ENCODE results near the gene LCOR.

LCOR gene

DNA sequence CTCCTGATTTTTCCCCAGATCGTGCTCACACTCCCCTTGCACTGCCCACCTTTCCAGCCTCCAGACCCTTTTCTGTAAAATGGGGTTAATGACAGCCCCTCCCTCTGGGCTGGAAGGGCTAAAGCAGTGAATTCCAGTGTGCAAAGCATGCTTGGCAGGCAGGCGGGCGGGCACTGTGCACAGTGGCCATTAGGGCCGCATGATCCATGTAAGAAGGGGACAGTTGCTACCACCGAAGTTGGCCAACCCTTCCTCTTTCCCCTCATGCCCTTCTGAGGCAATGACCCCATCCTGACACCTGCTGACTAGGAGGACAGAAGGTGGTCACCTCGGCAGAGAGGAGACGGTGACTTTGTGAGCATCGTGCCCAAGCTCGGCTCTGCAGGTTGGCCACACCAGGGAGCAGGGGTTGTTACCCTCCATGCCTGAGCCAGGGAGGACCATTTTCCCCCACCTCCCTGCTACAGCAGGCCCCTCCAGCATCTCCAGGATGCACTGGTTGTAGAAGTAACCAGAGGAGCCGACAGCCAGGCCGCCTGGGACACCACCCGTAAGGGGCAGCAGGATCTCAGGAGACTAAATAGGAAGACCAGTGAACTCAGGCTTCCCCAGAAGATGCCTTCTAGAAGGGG is 187.2 kb downstream of the LCOR start:
- ATAC-seq (ENCODE audit: low read depth) = no peak
- TF ChIP-seq, protein P1, sequence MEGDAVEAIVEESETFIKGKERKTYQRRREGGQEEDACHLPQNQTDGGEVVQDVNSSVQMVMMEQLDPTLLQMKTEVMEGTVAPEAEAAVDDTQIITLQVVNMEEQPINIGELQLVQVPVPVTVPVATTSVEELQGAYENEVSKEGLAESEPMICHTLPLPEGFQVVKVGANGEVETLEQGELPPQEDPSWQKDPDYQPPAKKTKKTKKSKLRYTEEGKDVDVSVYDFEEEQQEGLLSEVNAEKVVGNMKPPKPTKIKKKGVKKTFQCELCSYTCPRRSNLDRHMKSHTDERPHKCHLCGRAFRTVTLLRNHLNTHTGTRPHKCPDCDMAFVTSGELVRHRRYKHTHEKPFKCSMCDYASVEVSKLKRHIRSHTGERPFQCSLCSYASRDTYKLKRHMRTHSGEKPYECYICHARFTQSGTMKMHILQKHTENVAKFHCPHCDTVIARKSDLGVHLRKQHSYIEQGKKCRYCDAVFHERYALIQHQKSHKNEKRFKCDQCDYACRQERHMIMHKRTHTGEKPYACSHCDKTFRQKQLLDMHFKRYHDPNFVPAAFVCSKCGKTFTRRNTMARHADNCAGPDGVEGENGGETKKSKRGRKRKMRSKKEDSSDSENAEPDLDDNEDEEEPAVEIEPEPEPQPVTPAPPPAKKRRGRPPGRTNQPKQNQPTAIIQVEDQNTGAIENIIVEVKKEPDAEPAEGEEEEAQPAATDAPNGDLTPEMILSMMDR (IDR thresholded peaks at IDR 0.05; ENCODE audit: poor library complexity, severe bottlenecking) = no peak
- Histone ChIP-seq H3K4me3 (ENCODE audit: severe bottlenecking) (no peak overlapping the region), H3K27ac (ENCODE audit: poor library complexity, severe bottlenecking) (no peak overlapping the region), H3K27me3 (ENCODE audit: insufficient read depth, poor library complexity, severe bottlenecking) (no peaks in the 10 kb centered on the region), H3K4me1 (ENCODE audit: insufficient read depth, poor library complexity, severe bottlenecking) (peaks cover 8% of the 10 kb centered on the region), H3K36me3 (ENCODE audit: low read depth) (no peaks in the 10 kb centered on the region), H3K9me3 (ENCODE audit: severe bottlenecking) (no peaks in the 10 kb centered on the region)
- no peak for DNase-seq (ENCODE audit: low spot score)

GRCh38 chr10:97020452-97021400 is 188.6 kb downstream of the LCOR start:
- H3K9me3 ChIP-seq (ENCODE audit: severe bottlenecking) = no peaks in the 10 kb centered on the region
- no peak for DNase-seq (ENCODE audit: low spot score)
- no peak overlapping the region for H3K4me3 ChIP-seq (ENCODE audit: severe bottlenecking)
- no peak for ATAC-seq (ENCODE audit: low read depth)
- TF ChIP-seq, protein P1 (IDR thresholded peaks at IDR 0.05; ENCODE audit: poor library complexity, severe bottlenecking) = no peak
- no peak overlapping the region for H3K27ac ChIP-seq (ENCODE audit: poor library complexity, severe bottlenecking)
- H3K36me3 ChIP-seq (ENCODE audit: low read depth) = no peaks in the 10 kb centered on the region
- peaks cover 9% of the 10 kb centered on the region for H3K4me1 ChIP-seq (ENCODE audit: insufficient read depth, poor library complexity, severe bottlenecking)
- H3K27me3 ChIP-seq (ENCODE audit: insufficient read depth, poor library complexity, severe bottlenecking) = no peaks in the 10 kb centered on the region

GRCh38 chr10:97022616-97023015 is 190.5 kb downstream of the LCOR start:
- Histone ChIP-seq H3K36me3 (ENCODE audit: low read depth) (no peaks in the 10 kb centered on the region), H3K27ac (ENCODE audit: poor library complexity, severe bottlenecking) (no peak overlapping the region), H3K9me3 (ENCODE audit: severe bottlenecking) (no peaks in the 10 kb centered on the region), H3K4me1 (ENCODE audit: insufficient read depth, poor library complexity, severe bottlenecking) (peaks cover 9% of the 10 kb centered on the region), H3K27me3 (ENCODE audit: insufficient read depth, poor library complexity, severe bottlenecking) (no peaks in the 10 kb centered on the region), H3K4me3 (ENCODE audit: severe bottlenecking) (no peak overlapping the region)
- DNase-seq (ENCODE audit: low spot score) (no peak), ATAC-seq (ENCODE audit: low read depth) (no peak)
- TF ChIP-seq, protein P1 (IDR thresholded peaks at IDR 0.05; ENCODE audit: poor library complexity, severe bottlenecking) = no peak

DNA sequence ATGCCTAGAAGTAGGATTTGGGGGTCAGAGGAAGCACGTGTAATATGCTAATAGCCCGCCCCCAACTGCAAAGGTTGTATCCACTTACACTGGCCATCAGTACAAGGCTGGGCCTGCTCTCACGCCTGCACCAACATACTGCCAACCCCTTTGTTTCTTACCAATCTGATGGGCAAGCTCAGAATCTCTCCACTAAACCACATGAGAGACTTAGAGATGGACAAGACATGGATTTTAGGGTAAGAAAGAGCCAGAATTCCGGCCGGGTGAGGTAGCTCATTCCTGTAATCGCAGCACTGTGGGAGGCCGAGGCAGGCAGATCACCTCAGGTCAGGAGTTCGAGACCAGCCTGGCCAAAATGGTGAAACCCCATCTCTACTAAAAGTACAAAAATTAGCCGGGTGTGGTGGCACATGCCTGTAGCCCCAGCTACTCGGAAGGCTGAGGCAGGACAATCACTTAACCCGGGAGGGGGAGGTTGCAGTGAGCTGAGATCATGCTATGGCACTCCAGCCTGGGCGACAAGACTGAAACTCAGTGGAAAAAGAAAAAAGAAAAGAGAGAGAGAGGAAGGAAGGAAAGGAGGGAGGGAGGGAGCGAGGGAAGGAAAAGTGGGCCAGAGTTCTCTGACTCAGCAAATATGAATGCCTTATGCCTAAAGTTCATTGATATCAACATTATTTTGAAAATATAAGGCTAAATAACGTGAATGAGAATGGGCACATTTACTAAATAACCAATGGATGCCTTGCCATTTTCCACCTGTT is 191.5 kb downstream of the LCOR start:
- ATAC-seq (ENCODE audit: low read depth) (no peak), DNase-seq (ENCODE audit: low spot score) (no peak)
- no peak overlapping the region for H3K4me3 ChIP-seq (ENCODE audit: severe bottlenecking)
- TF ChIP-seq, protein P1 (IDR thresholded peaks at IDR 0.05; ENCODE audit: poor library complexity, severe bottlenecking) = no peak
- H3K27ac ChIP-seq (ENCODE audit: poor library complexity, severe bottlenecking) = no peak overlapping the region
- no peaks in the 10 kb centered on the region for H3K27me3 ChIP-seq (ENCODE audit: insufficient read depth, poor library complexity, severe bottlenecking)
- H3K9me3 ChIP-seq (ENCODE audit: severe bottlenecking) = no peaks in the 10 kb centered on the region
- peaks cover 9% of the 10 kb centered on the region for H3K4me1 ChIP-seq (ENCODE audit: insufficient read depth, poor library complexity, severe bottlenecking)
- H3K36me3 ChIP-seq (ENCODE audit: low read depth) = no peaks in the 10 kb centered on the region

All from RWPE2 (cell line).